Cardiac atrium fibroblast (primary cell): Measurements from ENCODE around the gene USP13. TPM values are rescaled to one million over a fixed set of nuclear protein-coding genes. Genes with fewer than 3 reads are reported as not detected.

Experiments
- total RNA-seq: library from RNA; depleted of rRNA; stranded (reverse); fragments of >200 nt; gene quantifications from 2 replicates; pipeline ENCODE4 v1.2.3, GENCODE V29; 2015

USP13 gene
- total RNA-seq: 2.3 and 5.3 TPM in 2 replicates

GRCh38 chr3:179652447-179653095 lies at the start of gene USP13:
Gene USP13, plus strand, starts transcription at chr3:179653040. Its CDS starts 186 bp downstream, at chr3:179653226.

GRCh38 chr3:179604321-179605078 lies 48.3 kb upstream of the USP13 start, which contains the start of the genes MRPL47 and NDUFB5:
Gene MRPL47, minus strand, starts transcription at chr3:179604638. Its CDS starts 14 bp downstream, at chr3:179604624.
Gene NDUFB5, plus strand, starts transcription at chr3:179604794. Its CDS starts 22 bp downstream, at chr3:179604816.

Other genes starting within 250 kb of the USP13 start
- 37.1 and 43.5 TPM in 2 replicates for gene GNB4, start 201.6 kb upstream of the USP13 start, total RNA-seq
- 34.8 and 36.9 TPM in 2 replicates for gene ACTL6A, start 90.1 kb upstream of the USP13 start, total RNA-seq
- gene MRPL47, start 48.4 kb upstream of the USP13 start, total RNA-seq: 19.6 and 21.1 TPM in 2 replicates
- gene NDUFB5, start 48.2 kb upstream of the USP13 start, total RNA-seq: 110 and 119 TPM in 2 replicates